Mesendoderm (in vitro differentiated cells): ENCODE results near the gene KLK8.

Experiments
- DNase-seq: peaks from one replicate; pipeline ENCODE4 v3.0.0; 2013
- H2AK5ac ChIP-seq: 2 replicates; pipeline ENCODE4 v1.6.1; 2013; ENCODE audit warnings: low read length, inconsistent platforms
- H2BK120ac ChIP-seq: 2 replicates; pipeline ENCODE4 v1.6.1; 2013; ENCODE audit warnings: low read depth, mild to moderate bottlenecking, low read length, moderate library complexity, mixed read lengths
- H2BK15ac ChIP-seq: replicated peaks from 2 replicates; pipeline ENCODE4 v1.6.1; 2013; ENCODE audit warnings: low read depth, mild to moderate bottlenecking, moderate library complexity
- H2BK5ac ChIP-seq: 2 replicates; pipeline ENCODE4 v1.6.1; 2013; ENCODE audit warnings: low read length, inconsistent platforms
- H3K18ac ChIP-seq: 2 replicates; pipeline ENCODE4 v1.6.1; 2013; ENCODE audit warnings: mild to moderate bottlenecking, low read length, mixed read lengths
- H3K23ac ChIP-seq: one replicate; pipeline ENCODE4 v1.6.1; 2013; ENCODE audit warnings: low read length
- H3K27ac ChIP-seq: 2 replicates; pipeline ENCODE4 v1.5.1; 2013; ENCODE audit warnings: low read depth, mild to moderate bottlenecking, inconsistent platforms, low read length, moderate library complexity
- H3K27me3 ChIP-seq: 2 replicates; pipeline ENCODE4 v1.6.1; 2013; ENCODE audit warnings: low read length, control low read depth, mild to moderate bottlenecking, inconsistent platforms; ENCODE audit not compliant: insufficient read depth, poor library complexity
- H3K36me3 ChIP-seq: 2 replicates; pipeline ENCODE4 v1.6.1; 2013; ENCODE audit warnings: low read length, inconsistent platforms; ENCODE audit not compliant: control insufficient read depth, insufficient read depth
- H3K4ac ChIP-seq: one replicate; pipeline ENCODE4 v1.6.1; 2013; ENCODE audit warnings: low read depth, mild to moderate bottlenecking, low read length, moderate library complexity
- H3K4me1 ChIP-seq: 2 replicates; pipeline ENCODE4 v1.6.1; 2013; ENCODE audit warnings: low read depth, low read length, inconsistent platforms; ENCODE audit not compliant: control insufficient read depth
- H3K4me2 ChIP-seq: 2 replicates; pipeline ENCODE4 v1.6.1; 2013; ENCODE audit warnings: low read length
- H3K4me3 ChIP-seq: 2 replicates; pipeline ENCODE4 v1.5.1; 2013; ENCODE audit warnings: mild to moderate bottlenecking, low read length
- H3K56ac ChIP-seq: one replicate; pipeline ENCODE4 v1.6.1; 2013; ENCODE audit warnings: low read length
- H3K79me1 ChIP-seq: 2 replicates; pipeline ENCODE4 v1.6.1; 2013; ENCODE audit warnings: low read length, inconsistent platforms
- H3K79me2 ChIP-seq: 2 replicates; pipeline ENCODE4 v1.6.1; 2013; ENCODE audit warnings: mild to moderate bottlenecking, low read length; ENCODE audit not compliant: control insufficient read depth, insufficient read depth
- H3K9ac ChIP-seq: 2 replicates; pipeline ENCODE4 v1.6.1; 2013; ENCODE audit warnings: low read length, inconsistent platforms
- H4K5ac ChIP-seq: one replicate; pipeline ENCODE4 v1.6.1; 2013; ENCODE audit warnings: low read length
- H4K8ac ChIP-seq: one replicate; pipeline ENCODE4 v1.6.1; 2013; ENCODE audit warnings: low read depth, mild to moderate bottlenecking, control low read depth, low read length, moderate library complexity
- WGBS: extraction: QIAGEN DNeasy Blood & Tissue Kit; methylation state at CpG from one replicate; pipeline ENCODE4 v1.1.7; 2013; ENCODE audit warnings: low lambda C conversion rate, missing lambda C conversion rate; ENCODE audit not compliant: insufficient coverage; ENCODE audit errors: extremely low coverage; 5-methylcytosine and 5-hydroxymethylcytosine counted together

KLK8 gene

GRCh38 chr19:51022526-51022925 lies 21.1 kb upstream of the KLK8 start:
- H3K4me2 ChIP-seq = no peak overlapping the region
- H4K5ac ChIP-seq = no peak overlapping the region
- no peaks in the 10 kb centered on the region for H3K79me1 ChIP-seq
- H2BK15ac ChIP-seq = no peak overlapping the region
- H3K27me3 ChIP-seq = peaks cover 4% of the 10 kb centered on the region
- H3K4me1 ChIP-seq = no peaks in the 10 kb centered on the region
- no peak overlapping the region for H4K8ac ChIP-seq
- no peak overlapping the region for H3K27ac ChIP-seq
- no peak overlapping the region for H2BK120ac ChIP-seq
- H3K23ac ChIP-seq = no peak overlapping the region
- no peak for DNase-seq
- WGBS = 100% methylated on average over 2 of the region's 14 CpGs
- H2AK5ac ChIP-seq = no peak overlapping the region
- no peak overlapping the region for H2BK5ac ChIP-seq
- no peaks in the 10 kb centered on the region for H3K79me2 ChIP-seq
- H3K9ac ChIP-seq = no peak overlapping the region
- H3K56ac ChIP-seq = no peak overlapping the region
- no peaks in the 10 kb centered on the region for H3K36me3 ChIP-seq
- H3K4me3 ChIP-seq = no peak overlapping the region
- H3K4ac ChIP-seq = no peak overlapping the region
- no peak overlapping the region for H3K18ac ChIP-seq

DNA sequence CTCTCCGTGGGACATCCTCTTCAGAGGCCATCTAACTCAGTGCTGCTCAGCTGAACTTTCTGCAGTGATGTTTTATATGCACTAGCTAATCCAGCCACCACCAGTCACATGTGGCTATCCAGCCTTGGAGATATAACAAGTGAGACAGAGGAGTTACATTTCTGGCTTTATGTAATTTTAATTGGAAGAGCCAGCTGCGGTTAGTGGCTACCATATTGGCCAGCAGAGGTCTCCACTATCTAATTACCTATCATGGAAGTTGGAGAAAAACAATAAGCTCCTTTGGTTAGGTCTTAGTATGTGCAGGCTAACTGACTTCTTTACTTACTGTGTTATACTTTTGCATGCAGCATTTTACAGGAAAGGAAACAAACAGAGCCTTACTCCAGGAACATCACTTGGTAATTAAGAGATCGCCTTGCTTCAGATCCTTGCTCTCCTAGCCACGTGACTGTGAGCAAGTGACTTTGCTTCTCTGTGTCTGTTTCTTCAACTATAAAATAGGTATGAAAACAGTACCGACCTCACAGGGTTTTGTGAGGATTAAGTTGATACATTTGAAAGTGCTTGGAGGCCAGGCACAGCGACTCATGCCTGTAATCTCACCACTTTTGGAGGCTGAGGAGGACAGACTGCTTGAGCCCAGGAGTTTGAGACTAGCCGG lies 19.7 kb upstream of the KLK8 start:
- H3K36me3 ChIP-seq = no peaks in the 10 kb centered on the region
- no CpG with 5 or more reads among the region's 7 CpGs for WGBS
- peaks cover 8% of the 10 kb centered on the region for H3K27me3 ChIP-seq
- H3K4me2 ChIP-seq = no peak overlapping the region
- H3K79me2 ChIP-seq = no peaks in the 10 kb centered on the region
- H3K4me1 ChIP-seq = no peaks in the 10 kb centered on the region
- no peak overlapping the region for H3K27ac ChIP-seq
- H2AK5ac ChIP-seq = no peak overlapping the region
- H3K56ac ChIP-seq = no peak overlapping the region
- no peak overlapping the region for H2BK15ac ChIP-seq
- no peak overlapping the region for H2BK5ac ChIP-seq
- no peaks in the 10 kb centered on the region for H3K79me1 ChIP-seq
- no peak overlapping the region for H2BK120ac ChIP-seq
- H3K9ac ChIP-seq = no peak overlapping the region
- no peak overlapping the region for H4K8ac ChIP-seq
- no peak overlapping the region for H3K4me3 ChIP-seq
- no peak overlapping the region for H3K18ac ChIP-seq
- no peak overlapping the region for H3K4ac ChIP-seq
- H3K23ac ChIP-seq = no peak overlapping the region
- no peak overlapping the region for H4K5ac ChIP-seq
- peak; percentile 57 for DNase-seq

- no peak for DNase-seq
- Histone ChIP-seq H4K8ac (no peak within 1 kb of the TSS), H4K5ac (no peak within 1 kb of the TSS), H3K18ac (no peak within 1 kb of the TSS), H2AK5ac (no peak within 1 kb of the TSS), H3K36me3 (no peaks in the 10 kb centered on the region), H3K4me3 (no peak within 1 kb of the TSS), H3K4ac (no peak within 1 kb of the TSS), H3K4me2 (peak within 1 kb of the TSS; percentile 52), H3K27me3 (peaks cover 8% of the 10 kb centered on the region), H2BK120ac (no peak within 1 kb of the TSS), H2BK5ac (no peak within 1 kb of the TSS), H3K79me2 (no peaks in the 10 kb centered on the region), H3K56ac (peak within 1 kb of the TSS; percentile 15), H3K79me1 (no peaks in the 10 kb centered on the region), H2BK15ac (no peak within 1 kb of the TSS), H3K4me1 (no peaks in the 10 kb centered on the region), H3K27ac (no peak within 1 kb of the TSS), H3K23ac (no peak within 1 kb of the TSS), H3K9ac (peak within 1 kb of the TSS; percentile 2)
- no CpG with 5 or more reads among the region's 14 CpGs for WGBS
Measured at GRCh38 chr19:51019544-51019925, 18.1 kb upstream of the KLK8 start, which contains the start of gene KLK10. Gene KLK10, minus strand, starts transcription at chr19:51019709. Its CDS starts 579 bp downstream, at chr19:51019130.

DNA sequence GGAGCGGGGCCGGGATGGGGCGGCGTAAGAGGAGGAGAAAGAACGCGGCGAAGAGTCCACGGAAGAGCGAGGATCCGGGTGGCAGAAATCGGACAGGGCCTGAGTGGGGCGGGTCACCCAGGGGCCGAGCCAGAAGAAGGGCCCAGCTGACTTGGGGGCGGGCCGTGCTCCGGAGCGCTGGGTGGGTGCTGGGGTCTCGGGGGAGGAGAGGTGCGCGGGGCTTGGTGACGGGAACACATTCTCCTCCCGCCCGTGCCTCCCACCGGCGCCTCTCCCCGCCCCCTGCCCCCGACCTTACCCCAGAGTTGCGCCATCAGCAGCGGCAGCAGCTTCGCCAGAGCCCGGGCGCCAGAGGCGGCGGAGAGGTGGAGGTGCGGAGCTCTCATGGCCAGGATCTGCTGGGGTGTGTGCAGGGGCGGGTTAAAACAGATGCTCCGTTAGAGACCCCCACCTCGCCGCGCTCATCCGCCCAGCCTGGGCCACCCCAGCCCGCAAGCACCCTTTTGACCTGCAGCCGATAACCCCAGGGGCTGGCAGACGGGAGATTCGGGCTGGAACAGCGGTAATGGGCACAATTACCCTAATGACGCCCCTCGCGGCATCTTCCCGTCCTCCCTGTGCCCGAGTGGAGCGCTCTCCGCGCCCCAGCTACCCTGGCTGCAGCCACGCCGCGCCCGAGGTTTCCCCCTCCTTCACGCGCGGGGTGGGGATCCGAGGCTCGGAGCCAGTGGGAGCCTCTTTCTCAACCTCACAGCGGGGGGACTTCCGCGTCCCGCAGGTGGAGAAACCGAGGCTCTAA lies 17.5 kb upstream of the KLK8 start:
- peak overlapping the region; percentile 52 for H3K4me2 ChIP-seq
- H3K27me3 ChIP-seq = peaks cover 8% of the 10 kb centered on the region
- no peaks in the 10 kb centered on the region for H3K36me3 ChIP-seq
- H3K4me1 ChIP-seq = no peaks in the 10 kb centered on the region
- no peak overlapping the region for H2BK15ac ChIP-seq
- peak; percentile 60 for DNase-seq
- WGBS = no CpG with 5 or more reads among the region's 68 CpGs
- H3K27ac ChIP-seq = no peak overlapping the region
- no peaks in the 10 kb centered on the region for H3K79me1 ChIP-seq
- no peak overlapping the region for H3K23ac ChIP-seq
- H3K4me3 ChIP-seq = no peak overlapping the region
- H4K8ac ChIP-seq = no peak overlapping the region
- H3K18ac ChIP-seq = no peak overlapping the region
- H2BK5ac ChIP-seq = no peak overlapping the region
- H3K9ac ChIP-seq = peak overlapping the region; percentile 2
- H3K79me2 ChIP-seq = no peaks in the 10 kb centered on the region
- no peak overlapping the region for H3K4ac ChIP-seq
- H2BK120ac ChIP-seq = no peak overlapping the region
- peak overlapping the region; percentile 15 for H3K56ac ChIP-seq
- no peak overlapping the region for H4K5ac ChIP-seq
- no peak overlapping the region for H2AK5ac ChIP-seq

DNA sequence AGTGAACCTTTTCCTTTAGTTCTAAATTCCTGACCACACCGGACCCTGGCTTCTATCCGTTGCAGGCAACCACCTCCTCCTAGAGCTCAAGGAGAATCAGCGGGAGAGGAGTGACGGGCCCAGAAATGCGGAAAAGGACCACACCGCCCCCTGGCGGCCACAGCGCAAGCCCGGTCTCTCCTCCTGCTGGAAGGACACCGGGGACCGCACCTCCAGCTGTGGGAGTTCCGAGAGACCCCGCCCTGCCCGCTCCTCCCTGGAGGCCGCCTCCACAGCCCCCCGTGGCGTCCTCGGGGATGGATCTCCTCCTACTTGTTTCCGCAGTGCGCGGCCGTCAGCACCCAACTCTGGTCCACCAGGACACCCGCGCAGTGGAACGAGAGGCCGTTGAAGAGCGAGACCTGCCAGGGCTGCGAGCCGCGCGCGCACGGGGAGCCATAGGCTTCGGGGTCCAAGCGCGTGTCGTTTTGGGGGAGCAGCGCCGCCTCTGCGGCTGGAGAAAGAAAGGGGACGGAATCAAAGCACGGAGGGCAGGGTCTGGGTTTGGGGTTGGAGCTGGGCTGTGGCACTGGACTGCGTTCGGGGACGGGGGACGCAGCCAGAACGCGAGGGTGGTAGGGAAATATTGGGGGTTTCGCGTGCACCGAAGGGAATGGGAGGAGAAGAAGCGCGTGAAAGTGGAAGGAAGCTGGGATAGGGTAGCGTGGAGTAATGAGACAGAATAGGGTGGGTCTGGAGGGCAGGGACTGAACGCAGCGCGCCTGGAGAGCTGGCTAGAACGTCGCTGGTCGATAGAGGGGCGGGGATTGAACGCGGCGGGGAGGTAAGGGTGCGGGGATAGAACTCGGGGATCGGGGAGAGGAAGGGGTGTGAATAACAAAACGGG lies 15.6 kb upstream of the KLK8 start:
- Histone ChIP-seq H3K4ac (no peak overlapping the region), H3K27me3 (peaks cover 8% of the 10 kb centered on the region), H3K23ac (no peak overlapping the region), H3K4me2 (peak overlapping the region; percentile 84), H2BK5ac (no peak overlapping the region), H3K18ac (no peak overlapping the region), H4K8ac (no peak overlapping the region), H4K5ac (no peak overlapping the region), H2AK5ac (no peak overlapping the region), H3K36me3 (no peaks in the 10 kb centered on the region), H3K9ac (peak overlapping the region; percentile 41), H3K4me1 (no peaks in the 10 kb centered on the region), H3K79me1 (no peaks in the 10 kb centered on the region), H3K79me2 (no peaks in the 10 kb centered on the region), H3K4me3 (peak overlapping the region; percentile 23), H3K27ac (no peak overlapping the region), H2BK15ac (no peak overlapping the region), H3K56ac (peak overlapping the region; percentile 58), H2BK120ac (no peak overlapping the region)
- WGBS = no CpG with 5 or more reads among the region's 68 CpGs
- DNase-seq = peak; percentile 90
